ENCODE results near the gene MFAP4. TPM values are rescaled to one million over a fixed set of nuclear protein-coding genes. Genes with fewer than 3 reads are reported as not detected.

MFAP4 gene
- total RNA-seq, 4 donors from 2014 or later: 127 to 315 (median 226) TPM

DNA sequence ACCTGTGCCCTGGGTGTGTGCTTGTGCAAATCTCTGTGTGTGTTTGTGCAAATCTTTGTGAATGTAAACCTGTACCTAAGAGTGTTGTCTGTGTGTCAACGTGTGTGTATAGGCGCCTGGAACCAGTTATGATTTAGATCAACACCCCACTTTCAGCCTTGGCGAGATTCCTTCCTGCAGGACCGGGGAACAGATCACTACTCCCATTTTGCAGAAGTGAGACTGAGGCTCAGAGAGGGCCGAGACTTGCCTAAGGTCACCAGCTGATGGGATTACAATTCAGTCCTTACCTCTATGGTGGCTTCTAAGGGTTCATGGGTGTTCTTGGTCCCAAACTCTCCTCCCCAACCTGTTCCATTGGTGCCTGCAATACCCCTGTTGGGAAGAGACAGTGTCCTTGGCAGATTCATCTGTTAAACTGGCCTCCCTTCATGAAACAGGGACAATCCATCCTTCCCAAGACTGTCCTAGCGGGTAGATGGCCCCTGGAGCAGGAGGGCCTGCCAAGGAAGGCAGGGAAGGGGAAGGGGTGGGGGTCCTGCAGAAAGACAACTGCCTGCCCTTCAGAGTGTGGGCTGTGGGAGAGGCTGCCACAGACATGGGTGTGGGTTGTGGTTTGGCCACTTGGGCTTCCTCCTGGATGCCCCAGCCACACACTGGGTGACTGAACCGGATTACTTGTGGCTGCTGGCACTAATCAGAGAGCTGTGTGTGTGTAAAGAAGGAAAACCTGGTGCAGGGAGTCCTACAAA is 15.6 kb downstream of the MFAP4 start:
- DNase-seq (ENCODE audit: extremely low spot score): no peak
- intact Hi-C loops (cut with DNase I): no loop called here

DNA sequence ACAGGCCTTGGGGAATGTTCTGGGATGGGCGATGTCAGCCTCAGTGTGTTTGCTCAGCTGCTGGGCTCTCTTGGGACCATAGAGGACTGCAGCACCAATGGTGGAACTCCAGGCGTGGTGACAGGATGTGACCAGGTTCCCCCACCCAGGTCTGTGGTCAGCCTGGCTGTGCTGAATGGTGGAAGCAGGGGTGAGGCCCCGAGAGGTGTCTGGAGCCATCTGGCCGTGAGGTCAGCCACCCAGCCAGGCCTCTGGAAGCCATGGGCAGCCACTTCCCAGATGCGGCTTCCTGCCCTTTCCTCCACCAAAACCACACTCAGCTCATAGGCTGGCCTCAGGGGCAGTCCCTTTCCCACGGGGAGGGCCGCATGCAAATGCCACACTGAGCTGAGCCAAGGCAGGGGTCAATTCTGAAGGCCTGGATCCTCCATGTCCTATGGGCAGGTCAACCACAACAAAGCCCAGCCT is 16.5 kb downstream of the MFAP4 start:
- DNase-seq (ENCODE audit: extremely low spot score): no peak
- intact Hi-C loops (cut with DNase I): no loop called here
- Histone ChIP-seq H3K36me3 (no peaks in the 10 kb centered on the region), H3K4me3 (no peak overlapping the region), H3K27ac (replicated peaks in 1 of 4) (no peak overlapping the region), H3K27me3 (no peaks in the 10 kb centered on the region), H3K9me3 (no peaks in the 10 kb centered on the region), H3K4me1 (peaks cover 14 to 18% (median 15%) of the 10 kb centered on the region in 4 donors)
- WGBS: 58% methylated on average over 6 of the region's 7 CpGs
- no peak for TF ChIP-seq EP300 (IDR thresholded peaks at IDR 0.05)
- peak in 1 of 2 donors; percentile 8 for TF ChIP-seq POLR2AphosphoS5 (IDR thresholded peaks at IDR 0.05)
- TF ChIP-seq, protein P1, sequence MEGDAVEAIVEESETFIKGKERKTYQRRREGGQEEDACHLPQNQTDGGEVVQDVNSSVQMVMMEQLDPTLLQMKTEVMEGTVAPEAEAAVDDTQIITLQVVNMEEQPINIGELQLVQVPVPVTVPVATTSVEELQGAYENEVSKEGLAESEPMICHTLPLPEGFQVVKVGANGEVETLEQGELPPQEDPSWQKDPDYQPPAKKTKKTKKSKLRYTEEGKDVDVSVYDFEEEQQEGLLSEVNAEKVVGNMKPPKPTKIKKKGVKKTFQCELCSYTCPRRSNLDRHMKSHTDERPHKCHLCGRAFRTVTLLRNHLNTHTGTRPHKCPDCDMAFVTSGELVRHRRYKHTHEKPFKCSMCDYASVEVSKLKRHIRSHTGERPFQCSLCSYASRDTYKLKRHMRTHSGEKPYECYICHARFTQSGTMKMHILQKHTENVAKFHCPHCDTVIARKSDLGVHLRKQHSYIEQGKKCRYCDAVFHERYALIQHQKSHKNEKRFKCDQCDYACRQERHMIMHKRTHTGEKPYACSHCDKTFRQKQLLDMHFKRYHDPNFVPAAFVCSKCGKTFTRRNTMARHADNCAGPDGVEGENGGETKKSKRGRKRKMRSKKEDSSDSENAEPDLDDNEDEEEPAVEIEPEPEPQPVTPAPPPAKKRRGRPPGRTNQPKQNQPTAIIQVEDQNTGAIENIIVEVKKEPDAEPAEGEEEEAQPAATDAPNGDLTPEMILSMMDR (IDR thresholded peaks at IDR 0.05): no peak
- TF ChIP-seq POLR2A (IDR thresholded peaks at IDR 0.05; ENCODE audit: low read depth): no peak

More for the DNA sequence above, 15.6 kb downstream of the MFAP4 start:
- Histone ChIP-seq H3K27ac (replicated peaks in 1 of 4) (no peak overlapping the region), H3K36me3 (no peaks in the 10 kb centered on the region), H3K27me3 (no peaks in the 10 kb centered on the region), H3K4me1 (peaks cover 14 to 21% (median 17%) of the 10 kb centered on the region in 4 donors), H3K9me3 (no peaks in the 10 kb centered on the region), H3K4me3 (no peak overlapping the region)
- WGBS: 90% methylated on average over 7 of the region's 7 CpGs
- no peak for TF ChIP-seq EP300 (IDR thresholded peaks at IDR 0.05)
- TF ChIP-seq POLR2AphosphoS5 (IDR thresholded peaks at IDR 0.05): no peak
- TF ChIP-seq POLR2A (IDR thresholded peaks at IDR 0.05; ENCODE audit: low read depth): no peak
- TF ChIP-seq, protein P1 (IDR thresholded peaks at IDR 0.05): no peak

DNA sequence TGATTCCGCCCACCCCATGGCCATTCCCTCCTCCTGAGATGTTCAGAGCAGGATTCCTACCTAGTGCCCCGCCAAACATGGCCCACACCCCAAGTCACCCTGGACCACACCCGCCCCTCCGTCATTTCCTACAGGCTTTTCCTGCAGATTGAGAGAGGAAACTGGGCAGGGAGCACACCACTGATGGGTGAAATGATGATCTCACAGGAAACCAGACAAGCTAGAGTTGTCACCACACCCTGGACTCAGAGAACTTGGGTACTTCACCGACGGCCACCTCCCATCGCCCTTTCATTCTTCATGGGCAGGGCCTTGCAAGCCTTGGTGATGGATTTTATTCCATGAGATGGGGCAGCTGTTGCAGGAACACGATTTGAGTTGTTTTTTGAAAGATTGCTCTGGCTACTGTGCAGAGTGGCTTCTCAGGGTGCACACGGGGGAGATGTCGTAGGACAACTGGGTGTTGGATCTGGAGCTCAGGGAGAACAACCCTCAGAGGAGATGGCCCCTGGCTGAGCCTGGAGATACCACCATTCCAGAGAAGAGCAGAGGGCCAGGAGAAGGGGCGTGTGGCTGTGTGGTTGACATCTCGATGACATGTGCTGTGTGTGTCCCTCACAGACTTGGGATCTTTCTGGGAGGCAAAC is 17.0 kb downstream of the MFAP4 start:
- H3K36me3 ChIP-seq: no peaks in the 10 kb centered on the region
- no peak overlapping the region for H3K4me3 ChIP-seq
- no peaks in the 10 kb centered on the region for H3K9me3 ChIP-seq
- TF ChIP-seq POLR2AphosphoS5 (IDR thresholded peaks at IDR 0.05): no peak
- TF ChIP-seq, protein P1 (IDR thresholded peaks at IDR 0.05): no peak
- TF ChIP-seq POLR2A (IDR thresholded peaks at IDR 0.05; ENCODE audit: low read depth): no peak
- TF ChIP-seq EP300 (IDR thresholded peaks at IDR 0.05): no peak
- 78% methylated on average over 11 of the region's 12 CpGs for WGBS
- peak overlapping the region in 2 of 4 donors; percentile 9 to 14 for H3K27ac ChIP-seq (replicated peaks in 1 of 4)
- intact Hi-C loops (cut with DNase I): loop anchor here (10.0 kb wide), 2 partner anchors 135 to 395 kb away; no protein-coding TSS in a partner anchor
- peaks cover 14 to 18% (median 15%) of the 10 kb centered on the region in 4 donors for H3K4me1 ChIP-seq
- no peaks in the 10 kb centered on the region for H3K27me3 ChIP-seq
- no peak for DNase-seq (ENCODE audit: extremely low spot score)

- intact Hi-C loops (cut with DNase I): loop anchor here (10.0 kb wide), 2 partner anchors 136 to 396 kb away; no protein-coding TSS in a partner anchor
- WGBS: 91% methylated on average over 16 of the region's 16 CpGs
- no peak for DNase-seq (ENCODE audit: extremely low spot score)
- H3K27ac ChIP-seq (replicated peaks in 1 of 4): no peak overlapping the region
- no peak for TF ChIP-seq EP300 (IDR thresholded peaks at IDR 0.05)
- TF ChIP-seq, protein P1 (IDR thresholded peaks at IDR 0.05): no peak
- TF ChIP-seq POLR2A (IDR thresholded peaks at IDR 0.05; ENCODE audit: low read depth): no peak
- TF ChIP-seq POLR2AphosphoS5 (IDR thresholded peaks at IDR 0.05): no peak
- no peaks in the 10 kb centered on the region for H3K36me3 ChIP-seq
- H3K4me1 ChIP-seq: peaks cover 14 to 18% (median 15%) of the 10 kb centered on the region in 4 donors
- no peaks in the 10 kb centered on the region for H3K9me3 ChIP-seq
- H3K4me3 ChIP-seq: no peak overlapping the region
- H3K27me3 ChIP-seq: no peaks in the 10 kb centered on the region
Observed at GRCh38 chr17:19369107-19369778, 17.7 kb downstream of the MFAP4 start.

Data from esophagus muscularis mucosa (tissue), 4 donors.